GM12801 (cell line): ENCODE data around the gene ZDHHC19.

Experiments used
- TF ChIP-seq, protein P1 (sequence below): IDR thresholded peaks from one replicate; pipeline ENCODE4 v1.5.1; 2011; ENCODE audit warnings: control low read depth; ENCODE audit not compliant: insufficient read length; ENCODE audit errors: extremely low read depth

ZDHHC19 gene

DNA sequence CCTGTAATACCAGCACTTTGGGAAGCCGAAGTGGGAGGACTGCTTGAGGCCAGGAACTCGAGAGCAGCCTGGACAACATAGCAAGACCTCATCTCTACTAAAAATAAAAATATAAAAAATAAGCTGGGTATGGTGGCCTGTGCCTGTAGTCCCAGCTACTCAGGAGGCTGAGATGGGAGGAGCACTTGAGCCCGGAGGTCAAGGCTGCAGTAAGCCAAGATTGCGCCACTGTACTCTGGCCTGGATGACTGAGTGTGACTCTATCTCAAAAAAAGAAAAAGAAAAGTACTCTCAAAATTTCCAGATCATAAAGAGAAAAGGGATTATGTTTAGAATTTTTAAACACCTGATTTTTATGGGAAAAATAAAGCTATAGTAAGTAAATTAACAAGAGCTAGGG lies 29.2 kb upstream of the ZDHHC19 start:
- TF ChIP-seq, protein P1, sequence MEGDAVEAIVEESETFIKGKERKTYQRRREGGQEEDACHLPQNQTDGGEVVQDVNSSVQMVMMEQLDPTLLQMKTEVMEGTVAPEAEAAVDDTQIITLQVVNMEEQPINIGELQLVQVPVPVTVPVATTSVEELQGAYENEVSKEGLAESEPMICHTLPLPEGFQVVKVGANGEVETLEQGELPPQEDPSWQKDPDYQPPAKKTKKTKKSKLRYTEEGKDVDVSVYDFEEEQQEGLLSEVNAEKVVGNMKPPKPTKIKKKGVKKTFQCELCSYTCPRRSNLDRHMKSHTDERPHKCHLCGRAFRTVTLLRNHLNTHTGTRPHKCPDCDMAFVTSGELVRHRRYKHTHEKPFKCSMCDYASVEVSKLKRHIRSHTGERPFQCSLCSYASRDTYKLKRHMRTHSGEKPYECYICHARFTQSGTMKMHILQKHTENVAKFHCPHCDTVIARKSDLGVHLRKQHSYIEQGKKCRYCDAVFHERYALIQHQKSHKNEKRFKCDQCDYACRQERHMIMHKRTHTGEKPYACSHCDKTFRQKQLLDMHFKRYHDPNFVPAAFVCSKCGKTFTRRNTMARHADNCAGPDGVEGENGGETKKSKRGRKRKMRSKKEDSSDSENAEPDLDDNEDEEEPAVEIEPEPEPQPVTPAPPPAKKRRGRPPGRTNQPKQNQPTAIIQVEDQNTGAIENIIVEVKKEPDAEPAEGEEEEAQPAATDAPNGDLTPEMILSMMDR: no peak

DNA sequence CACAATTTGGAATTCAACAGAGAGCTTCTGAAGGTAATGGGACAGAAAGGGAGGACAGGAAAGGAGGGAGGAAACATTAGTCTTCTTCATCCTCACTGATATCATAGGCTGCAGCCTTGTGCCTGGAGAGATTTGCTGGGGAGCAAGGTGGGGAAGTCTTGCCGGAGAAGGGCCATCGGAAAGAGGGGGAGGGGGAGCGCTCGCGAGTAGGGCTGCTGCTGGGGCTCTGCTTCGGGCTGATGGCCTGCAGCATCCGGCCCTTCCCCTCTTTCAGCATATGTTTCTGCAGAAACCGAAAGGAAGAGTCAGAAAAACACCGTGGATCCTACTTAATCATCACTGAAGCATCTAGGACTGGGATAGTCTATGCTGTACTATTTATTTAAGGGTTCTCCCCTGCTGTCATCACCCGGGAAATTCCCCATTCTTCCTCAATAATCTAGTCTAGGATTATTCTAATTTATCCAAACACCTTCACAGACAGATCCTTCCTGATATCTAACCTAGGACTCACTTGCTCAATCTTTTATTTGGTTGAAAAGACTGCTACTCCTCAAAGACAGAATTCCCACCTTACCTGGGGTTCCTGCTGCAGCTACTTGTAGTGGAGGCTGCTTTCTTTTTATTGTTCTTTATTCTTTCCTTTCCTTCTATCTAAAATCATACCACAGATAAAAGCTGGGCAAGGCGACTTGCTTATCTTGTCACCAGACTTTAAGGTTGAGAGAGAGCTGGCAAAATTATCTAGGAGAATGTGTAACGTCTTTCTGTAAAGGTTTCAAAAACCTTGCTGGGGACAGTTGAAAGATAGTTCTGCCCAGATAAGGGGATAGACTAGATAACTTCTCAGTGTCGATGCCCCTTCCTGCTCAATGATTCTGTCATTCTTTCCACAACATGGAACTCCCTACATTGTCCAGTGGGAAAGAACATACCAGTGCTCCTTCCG lies 27.7 kb upstream of the ZDHHC19 start:
- TF ChIP-seq, protein P1: no peak

DNA sequence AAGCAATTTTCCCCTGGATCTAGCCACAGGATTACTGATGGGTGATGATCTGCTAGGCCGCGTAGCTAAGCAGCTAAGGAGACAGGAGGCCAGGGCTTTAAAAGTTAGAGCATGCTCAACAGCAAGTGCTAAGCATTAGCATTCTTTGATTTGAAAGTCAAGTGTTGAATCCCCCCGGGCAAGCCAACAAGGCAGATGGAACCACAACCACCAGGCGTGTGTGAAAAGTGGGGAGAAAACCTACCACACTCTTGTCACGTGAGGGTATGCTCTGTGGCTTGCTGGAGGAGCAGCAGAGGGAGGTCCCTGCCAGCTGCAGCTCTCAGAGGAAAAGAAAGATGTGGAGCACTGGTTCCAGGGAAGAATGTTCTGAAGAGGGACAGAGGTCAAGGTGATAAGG lies 26.0 kb upstream of the ZDHHC19 start:
- TF ChIP-seq, protein P1: no peak

DNA sequence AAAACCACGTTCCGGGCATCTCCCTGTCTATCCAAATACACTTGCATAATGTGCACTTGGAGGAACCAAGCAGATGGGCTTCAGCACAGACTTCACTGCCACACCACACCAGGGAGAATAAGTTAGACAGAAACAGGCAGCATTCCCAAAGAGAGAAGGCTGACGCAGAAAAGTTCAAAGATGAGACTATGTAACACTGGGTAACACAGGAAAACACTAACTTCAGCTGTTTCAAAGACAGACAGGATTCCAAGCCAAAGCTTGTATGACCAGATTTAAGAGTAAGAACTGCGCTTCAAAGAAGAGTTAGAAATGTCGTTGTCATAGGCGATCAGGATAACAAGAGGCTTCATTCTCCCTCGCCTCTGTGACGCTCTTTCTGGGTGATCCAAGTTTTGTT lies 25.0 kb upstream of the ZDHHC19 start:
- TF ChIP-seq, protein P1: no peak

DNA sequence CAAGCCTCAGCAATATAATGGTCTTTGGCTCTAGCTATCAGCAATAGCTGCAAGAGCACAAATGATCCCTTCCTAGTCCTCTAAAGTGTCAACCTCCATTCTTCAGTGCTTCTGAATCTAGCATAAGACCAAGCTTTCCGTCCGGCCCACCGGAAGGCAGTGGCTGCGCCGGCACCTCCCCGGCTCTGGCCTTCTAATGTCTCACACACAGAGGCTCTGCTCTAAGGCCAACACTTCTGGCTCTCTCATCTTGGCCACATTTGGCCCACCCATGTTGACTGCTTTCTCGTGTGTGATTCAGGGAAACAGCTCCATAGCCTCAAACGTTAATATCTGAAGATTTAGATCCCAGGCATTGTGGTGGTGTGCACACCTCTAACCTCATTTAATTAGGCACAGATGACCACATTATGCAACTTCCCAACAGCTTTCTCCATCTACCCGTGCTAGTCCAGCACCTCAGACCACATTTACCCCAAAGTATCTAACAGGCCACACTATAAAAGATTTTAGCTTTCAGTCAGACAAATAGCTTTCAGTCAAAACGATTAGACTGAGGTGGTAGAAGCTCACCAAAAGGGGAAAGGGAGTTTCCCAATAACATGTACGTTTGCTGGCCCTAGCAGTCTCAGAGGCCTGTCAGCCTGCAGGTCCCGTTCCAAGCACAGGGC lies 24.4 kb upstream of the ZDHHC19 start:
- TF ChIP-seq, protein P1: no peak

DNA sequence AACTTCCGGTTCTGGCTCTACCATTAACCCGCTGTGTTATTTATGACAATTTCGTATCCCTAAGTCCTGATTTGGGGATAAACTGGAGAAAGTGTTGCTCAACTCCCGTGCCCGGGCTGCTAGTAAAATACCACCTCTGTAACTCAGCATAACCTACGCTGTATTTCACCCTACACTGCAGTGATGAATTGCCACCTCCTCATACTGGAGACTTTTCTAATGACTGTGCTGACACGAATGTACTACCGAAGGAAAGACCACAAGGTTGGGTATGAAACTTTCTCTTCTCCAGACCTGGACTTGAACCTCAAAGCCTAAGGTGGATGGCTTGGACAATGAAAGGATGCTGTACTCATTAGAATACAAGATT lies 21.7 kb upstream of the ZDHHC19 start:
- TF ChIP-seq, protein P1: no peak

DNA sequence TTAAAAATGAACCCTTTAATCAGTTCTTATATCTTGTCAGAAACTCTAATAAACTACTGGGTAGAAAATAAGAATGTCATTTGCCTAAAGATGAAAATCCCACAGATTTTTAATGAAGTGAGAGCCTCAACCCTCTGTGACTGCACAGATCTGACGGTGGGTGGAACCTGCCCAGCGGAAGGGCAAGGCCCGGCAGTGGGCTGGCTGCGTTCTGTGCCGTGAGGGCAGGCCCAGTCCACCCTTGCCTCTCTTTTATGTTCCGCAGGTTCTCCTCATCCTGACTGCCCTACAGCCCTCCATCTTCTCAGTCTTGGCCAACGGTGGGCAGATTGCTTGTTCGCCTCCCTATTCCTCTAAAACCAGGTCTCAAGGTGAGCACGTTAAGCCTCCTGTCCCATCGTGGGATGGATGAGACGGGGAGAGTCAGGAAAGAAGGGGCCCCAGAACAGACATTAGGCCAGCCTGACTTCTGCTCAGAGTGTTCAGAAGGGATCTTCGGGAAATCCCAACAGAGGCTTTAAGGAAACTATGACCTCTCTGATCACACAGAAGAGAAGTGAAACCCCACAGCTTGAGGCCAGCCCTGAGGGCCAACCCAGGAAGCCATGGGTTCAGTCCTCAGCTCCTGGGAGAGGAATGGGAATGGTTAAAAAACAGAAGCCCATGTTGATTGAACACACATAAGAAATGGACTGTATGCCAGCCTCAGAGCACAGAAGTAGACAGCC lies 21.1 kb upstream of the ZDHHC19 start:
- TF ChIP-seq, protein P1: no peak
